Inflammatory macrophage treated with lipopolysaccharide for 4 hours (primary cell): ENCODE data around the gene CCDC188.

ENCODE experiments used
- DNase-seq: peaks from one replicate; pipeline ENCODE4 v3.0.0-alpha.2; 2020

CCDC188 gene

DNA sequence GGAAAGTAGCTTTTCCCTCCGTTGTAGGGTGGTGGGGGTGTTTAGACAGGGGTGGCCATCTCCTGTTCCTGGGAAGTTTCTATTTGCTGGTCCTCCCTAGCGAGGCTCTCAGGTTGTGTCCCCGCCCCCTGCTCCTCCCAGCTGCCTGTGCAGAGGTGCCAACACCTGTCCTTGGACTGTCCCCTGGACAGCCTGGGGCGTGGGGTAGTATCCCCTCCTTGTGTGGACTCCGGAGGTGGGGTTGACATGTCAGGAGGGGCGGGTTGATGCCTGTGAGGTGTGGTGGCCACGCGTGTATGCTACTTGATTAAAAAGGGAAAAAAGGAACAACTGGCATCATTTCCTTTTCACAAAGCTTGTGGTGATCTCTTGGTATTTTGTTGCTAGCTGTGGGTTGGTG, 49.2 kb downstream of the CCDC188 start:
- no peak for DNase-seq

DNA sequence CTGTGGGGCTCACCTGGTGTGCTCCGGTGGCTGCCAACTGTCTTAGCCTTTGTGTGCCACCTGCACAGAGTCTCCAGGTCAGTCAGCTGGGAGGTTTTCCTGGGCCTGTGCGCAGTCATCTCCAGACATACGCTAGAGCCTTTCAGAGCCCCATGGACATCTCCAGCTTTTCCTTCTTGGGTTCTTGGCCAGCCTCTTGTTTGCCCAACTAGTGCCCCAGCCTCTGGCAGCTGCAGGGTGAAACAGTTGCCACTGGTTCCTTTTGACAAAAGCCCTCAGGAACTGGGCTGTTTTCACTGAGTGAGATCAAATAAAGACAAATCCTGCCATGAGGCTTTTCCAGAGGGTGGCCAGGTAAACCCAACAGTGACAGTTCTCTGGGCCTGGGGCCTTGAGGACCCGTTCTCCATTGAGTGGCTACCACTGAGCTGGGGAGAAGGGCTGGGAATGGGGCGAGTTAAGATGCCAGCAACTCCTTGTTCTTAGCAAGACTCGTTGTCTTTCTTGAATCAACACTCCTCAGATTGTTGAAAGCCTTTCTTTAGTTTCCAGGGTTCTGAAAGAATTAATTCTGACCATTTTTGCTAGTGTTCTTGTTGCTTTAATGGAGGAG, 51.6 kb downstream of the CCDC188 start:
- DNase-seq = no peak
